Astrocyte of the spinal cord (primary cell): ENCODE results near the gene RILPL2.
A peak's percentile ranks its signal among the peaks of the same experiment; 100 is the strongest.

Experiments used
- DNase-seq: peaks from one replicate; pipeline ENCODE4 v3.0.0; 2011; ENCODE audit warnings: low read depth, low spot score
- H3K4me3 ChIP-seq: 2 replicates; pipeline ENCODE4 v1.5.1; 2011; ENCODE audit warnings: low read depth, mild to moderate bottlenecking, low read length, moderate library complexity
- CTCF ChIP-seq: IDR thresholded peaks from 2 replicates; pipeline ENCODE4 v1.5.1; 2012; ENCODE audit warnings: low read depth, mild to moderate bottlenecking, low read length, inconsistent platforms
- in situ Hi-C: cut with HindIII; loops from 2 replicates; pipeline ENCODE4 v1.10.0; 2017; ENCODE audit warnings: low sequenced_read_pairs

The RILPL2 gene

GRCh38 chr12:123399255-123399617, 37.2 kb downstream of the RILPL2 start:
- TF ChIP-seq CTCF = no peak
- in situ Hi-C loops = no loop called here
- H3K4me3 ChIP-seq = no peak overlapping the region
- DNase-seq = no peak

- in situ Hi-C loops = no loop called here
Observed at GRCh38 chr12:123398550-123399254, 37.8 kb downstream of the RILPL2 start.

GRCh38 chr12:123398177-123398549, 38.3 kb downstream of the RILPL2 start:
- H3K4me3 ChIP-seq = no peak overlapping the region
- DNase-seq = peak; percentile 33
- no peak for TF ChIP-seq CTCF
- in situ Hi-C loops = no loop called here

More at GRCh38 chr12:123398550-123399254, 37.8 kb downstream of the RILPL2 start:
- DNase-seq = peak; percentile 81
- TF ChIP-seq CTCF = no peak
- H3K4me3 ChIP-seq = no peak overlapping the region

- H3K4me3 ChIP-seq = no peak overlapping the region
- in situ Hi-C loops = no loop called here
- no peak for DNase-seq
- TF ChIP-seq CTCF = no peak
Observed at GRCh38 chr12:123397400-123397799, 39.1 kb downstream of the RILPL2 start.

GRCh38 chr12:123396954-123397353, 39.5 kb downstream of the RILPL2 start:
- no peak overlapping the region for H3K4me3 ChIP-seq
- no peak for DNase-seq
- in situ Hi-C loops = no loop called here
- TF ChIP-seq CTCF = no peak

GRCh38 chr12:123396543-123396942, 39.9 kb downstream of the RILPL2 start:
- TF ChIP-seq CTCF = no peak
- in situ Hi-C loops = no loop called here
- DNase-seq = no peak
- H3K4me3 ChIP-seq = no peak overlapping the region
